HCT116 (cell line): ENCODE data around the gene ISYNA1. TPM values are rescaled to one million over a fixed set of nuclear protein-coding genes. Genes with fewer than 3 reads are reported as not detected.

ENCODE experiments used
- ATAC-seq: fragments of 200-7000 bp; cut with Tn5 transposase; 2 replicates; pipeline ENCODE4 v1.9.1; 2020; ENCODE audit warnings: mild to moderate bottlenecking, moderate library complexity
- BruUV-seq: library from RNA; stranded (reverse); fragments of 400-500 nt; replicated peaks from 2 replicates; lab custom pipeline; 2021; lab: Mats Ljungman, UMichigan
- CTCF ChIA-PET: fragments of 300-600 bp; sonication (Branson Sonifier 250); formaldehyde crosslinking; loops from one replicate; lab custom pipeline; 2021; ENCODE audit warnings: antibody characterized with exemption; lab: Charles Lee
- POLR2A ChIA-PET: fragments of 300-600, 350-600 bp; sonication (Branson Sonifier 250); formaldehyde crosslinking; loops from one replicate; lab custom pipeline; 2021; ENCODE audit warnings: antibody characterized with exemption; lab: Charles Lee
- RAD21 ChIA-PET, 2 experiments: fragments of 300-600 bp; sonication (Branson Sonifier 250); formaldehyde crosslinking; loops; one replicate each; lab custom pipeline; 2023; ENCODE audit warnings: low total read pairs in 2 of 2; ENCODE audit not compliant: uncharacterized antibody in 2 of 2, unreplicated experiment in 2 of 2, low non-redundant PET in 1 of 2; lab: Charles Lee
- DNase-seq: peaks from one replicate; pipeline ENCODE4 v3.0.0-alpha.2; 2010; ENCODE audit warnings: low read depth, low spot score
- H2AFZ ChIP-seq: fragments of 200-600 bp; shearing (Covaris generic), sonication (generic); 2 replicates; pipeline ENCODE4 v1.6.1; 2017; ENCODE audit warnings: low read depth, mixed run types, mixed read lengths, antibody characterized with exemption, low read length; ENCODE audit not compliant: poor library complexity, severe bottlenecking
- H3K27ac ChIP-seq: 2 replicates; pipeline ENCODE4 v1.5.1; 2012; ENCODE audit warnings: low read depth, low read length
- H3K27me3 ChIP-seq: fragments of 200-600 bp; sonication (generic); 2 replicates; pipeline ENCODE4 v1.6.1; 2016; ENCODE audit warnings: mixed run types, low read length, mixed read lengths; ENCODE audit not compliant: insufficient read depth
- H3K36me3 ChIP-seq, 2 experiments: fragments of 200-500 bp in 1 of 2; fragments of 200-600 bp in 1 of 2; sonication (Bioruptor generic) in 1 of 2; sonication (generic) in 1 of 2; 2 replicates each; pipeline versions ENCODE4 v1.5.1 to v1.6.1; 2014 to 2016; ENCODE audit warnings: low read length in 2 of 2, inconsistent platforms in 1 of 2, mixed read lengths in 1 of 2, mixed run types in 1 of 2; ENCODE audit not compliant: insufficient read depth in 2 of 2, control insufficient read depth in 1 of 2
- H3K4me1 ChIP-seq, 2 experiments: fragments of 200-600 bp in 1 of 2; sonication (generic) in 1 of 2; 2 replicates each; pipeline versions ENCODE4 v1.5.1 to v1.6.1; 2012 to 2017; ENCODE audit warnings: low read length in 2 of 2, inconsistent platforms in 1 of 2, mild to moderate bottlenecking in 1 of 2, mixed read lengths in 1 of 2, mixed run types in 1 of 2, moderate library complexity in 1 of 2; ENCODE audit not compliant: insufficient read depth in 2 of 2, control insufficient read depth in 1 of 2
- H3K4me2 ChIP-seq: fragments of 200-600 bp; sonication (generic); 2 replicates; pipeline ENCODE4 v1.6.1; 2017; ENCODE audit warnings: mixed run types, low read length, mixed read lengths
- H3K4me3 ChIP-seq, 2 experiments: fragments of 200-600 bp in 1 of 2; sonication (generic) in 1 of 2; replicated peaks in 1 of 2; 2 replicates each; pipeline ENCODE4 v1.5.1; 2011 to 2016; ENCODE audit warnings: low read length in 2 of 2, control low read depth in 1 of 2, low read depth in 1 of 2, mild to moderate bottlenecking in 1 of 2, mixed read lengths in 1 of 2, mixed run types in 1 of 2
- H3K79me2 ChIP-seq: fragments of 200-600 bp; sonication (generic); 2 replicates; pipeline ENCODE4 v1.6.1; 2017; ENCODE audit warnings: mild to moderate bottlenecking, mixed run types, low read length, moderate library complexity, mixed read lengths; ENCODE audit not compliant: insufficient read depth
- H3K9ac ChIP-seq: fragments of 200-600 bp; sonication (generic); 2 replicates; pipeline ENCODE4 v1.6.1; 2016; ENCODE audit warnings: low read length, mixed read lengths
- H3K9me2 ChIP-seq: fragments of 200-600 bp; sonication (generic), shearing (Covaris generic); 2 replicates; pipeline ENCODE4 v1.6.1; 2017; ENCODE audit warnings: mixed run types, mild to moderate bottlenecking, moderate library complexity; ENCODE audit not compliant: insufficient read depth
- H3K9me3 ChIP-seq, 2 experiments: fragments of 200-500 bp in 1 of 2; fragments of 200-600 bp in 1 of 2; sonication (Bioruptor generic) in 1 of 2; sonication (generic) in 1 of 2; 2 replicates each; pipeline ENCODE4 v1.6.1; 2014 to 2017; ENCODE audit warnings: low read length in 2 of 2, mixed read lengths in 2 of 2, inconsistent platforms in 1 of 2, low read depth in 1 of 2, mild to moderate bottlenecking in 1 of 2, mixed run types in 1 of 2, moderate library complexity in 1 of 2; ENCODE audit not compliant: control insufficient read depth in 1 of 2, insufficient read depth in 1 of 2
- H4K20me1 ChIP-seq: fragments of 200-600 bp; sonication (generic), shearing (Covaris generic); 2 replicates; pipeline ENCODE4 v1.6.1; 2017; ENCODE audit warnings: mixed run types, mild to moderate bottlenecking, moderate library complexity; ENCODE audit not compliant: insufficient read depth
- ATF3 ChIP-seq: IDR thresholded peaks from 2 replicates; pipeline ENCODE4 v1.6.1; 2012
- CBX3 ChIP-seq: IDR thresholded peaks from 2 replicates; pipeline ENCODE4 v1.6.1; 2012; ENCODE audit warnings: low read depth
- CEBPB ChIP-seq: IDR thresholded peaks from 2 replicates; pipeline ENCODE4 v1.6.1; 2012; ENCODE audit warnings: low read depth
- CTCF ChIP-seq, 3 experiments: fragments of 200-600 bp in 1 of 3; sonication (generic) in 1 of 3; IDR thresholded peaks in 2 of 3; conservative IDR thresholded peaks in 1 of 3; 2 replicates each; pipeline ENCODE4 v1.5.1; 2012 to 2017; ENCODE audit warnings: low read depth in 2 of 3, low read length in 2 of 3, antibody characterized with exemption in 1 of 3, borderline replicate concordance in 1 of 3, control low read depth in 1 of 3, mild to moderate bottlenecking in 1 of 3, mixed read lengths in 1 of 3, mixed run types in 1 of 3, moderate library complexity in 1 of 3; ENCODE audit not compliant: insufficient read depth in 1 of 3
- EGR1 ChIP-seq: IDR thresholded peaks from 2 replicates; pipeline ENCODE4 v1.6.1; 2012; ENCODE audit warnings: low read depth
- EZH2 ChIP-seq: fragments of 200-600 bp; sonication (generic); IDR thresholded peaks from 2 replicates; pipeline ENCODE4 v1.6.1; 2017; ENCODE audit warnings: antibody characterized with exemption, mixed run types
- EZH2phosphoT487 ChIP-seq: fragments of 200-600 bp; IDR thresholded peaks from 2 replicates; pipeline ENCODE4 v1.6.1; 2018; ENCODE audit warnings: antibody characterized with exemption, borderline replicate concordance
- FOSL1 ChIP-seq: IDR thresholded peaks from 2 replicates; pipeline ENCODE4 v1.6.1; 2012; ENCODE audit warnings: low read depth
- MAX ChIP-seq: IDR thresholded peaks from 2 replicates; pipeline ENCODE4 v1.6.1; 2012
- POLR2AphosphoS5 ChIP-seq: IDR thresholded peaks from 2 replicates; pipeline ENCODE4 v1.6.1; 2011; ENCODE audit warnings: mild to moderate bottlenecking, low read depth, low read length, moderate library complexity
- REST ChIP-seq: IDR thresholded peaks from 2 replicates; pipeline ENCODE4 v1.6.1; 2012; ENCODE audit warnings: low read depth
- SP1 ChIP-seq: IDR thresholded peaks from 2 replicates; pipeline ENCODE4 v1.6.1; 2012; ENCODE audit warnings: low read depth
- SRF ChIP-seq: IDR thresholded peaks from 2 replicates; pipeline ENCODE4 v1.6.1; 2012; ENCODE audit warnings: low read depth
- YY1 ChIP-seq: IDR thresholded peaks from 2 replicates; pipeline ENCODE4 v1.6.1; 2011; ENCODE audit warnings: low read length, low read depth, moderate library complexity, mild to moderate bottlenecking; ENCODE audit not compliant: insufficient replicate concordance; ENCODE audit errors: extremely low read depth
- ZBTB33 ChIP-seq: IDR thresholded peaks from 2 replicates; pipeline ENCODE4 v1.6.1; 2011; ENCODE audit warnings: mild to moderate bottlenecking, low read length, moderate library complexity; ENCODE audit not compliant: insufficient replicate concordance; ENCODE audit errors: extremely low read depth
- ZFX ChIP-seq: fragments of 450-650 bp; IDR thresholded peaks from 2 replicates; pipeline ENCODE4 v1.6.1; 2017
- intact Hi-C: fragments of 100-400 bp; cut with micrococcal nuclease; formaldehyde crosslinking; loops from 2 replicates; pipeline ENCODE4 v1.10.0; 2022
- total RNA-seq: library from RNA; stranded (reverse); gene quantifications from one replicate; pipeline ENCODE4 v1.2.1, GENCODE V29; 2021; ENCODE audit not compliant: unreplicated experiment

ISYNA1 gene
- total RNA-seq, 1 experiment from 2014 or later: 365 TPM

- Histone ChIP-seq H3K9me3 (no peaks in the 10 kb centered on the region), H4K20me1 (no peaks in the 10 kb centered on the region), H3K36me3 (peaks cover 0 to 5% of the 10 kb centered on the region in 2 experiments; a peak in 2 of 4 replicates), H3K27me3 (no peaks in the 10 kb centered on the region), H3K27ac (no peak overlapping the region), H2AFZ (no peak overlapping the region), H3K9ac (no peak overlapping the region), H3K4me3 (no peak overlapping the region), H3K4me2 (no peak overlapping the region), H3K9me2 (no peaks in the 10 kb centered on the region), H3K79me2 (peaks cover 31% of the 10 kb centered on the region), H3K4me1 (peaks cover 9 to 27% of the 10 kb centered on the region in 2 experiments; a peak in 3 of 4 replicates)
- TF ChIP-seq ZBTB33 (no peak), POLR2AphosphoS5 (no peak), CTCF (IDR thresholded peaks at IDR 0.05 in 2 of 3, conservative IDR thresholded peaks at IDR 0.05 in 1 of 3; ENCODE audit: borderline replicate concordance in 1 of 3, insufficient read depth in 1 of 3, low read depth in 2 of 3, low read length in 2 of 3) (no peak), CBX3 (no peak), MAX (no peak), SRF (no peak), SP1 (no peak), EZH2 (no peak), EGR1 (no peak), EZH2phosphoT487 (no peak), YY1 (no peak), REST (no peak), FOSL1 (no peak), ATF3 (no peak), CEBPB (no peak), ZFX (no peak)
- ChIA-PET POLR2A (no interaction called here), RAD21 (no interaction called here), CTCF (no interaction called here)
- intact Hi-C loops: no loop called here
- DNase-seq (no peak), ATAC-seq (no peak)
- no TSS peak for BruUV-seq
These were observed 8.9 kb downstream of the ISYNA1 start for GRCh38 chr19:18428787-18429674.
